ENCODE results near the gene NEK7.

DNA sequence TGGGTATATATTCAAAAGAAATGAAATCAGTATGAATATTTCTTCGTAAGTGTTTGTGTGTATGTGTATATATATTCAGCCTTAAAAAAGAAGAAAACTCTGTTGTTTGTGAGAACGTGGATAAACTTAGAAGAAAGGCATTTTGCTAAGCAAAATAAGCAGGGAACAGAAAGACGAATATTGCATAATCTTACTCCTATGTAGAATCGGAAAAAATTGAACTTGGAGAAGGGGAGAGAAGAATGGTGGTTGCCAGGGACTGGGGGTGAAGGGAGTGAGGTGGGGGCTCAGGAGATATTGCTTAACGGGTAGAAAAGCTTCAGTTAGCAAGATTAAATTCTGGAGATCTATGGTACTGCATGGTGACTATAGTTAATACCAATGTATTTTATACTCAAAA, 40.3 kb upstream of the NEK7 start:
- TF ChIP-seq, protein P1, sequence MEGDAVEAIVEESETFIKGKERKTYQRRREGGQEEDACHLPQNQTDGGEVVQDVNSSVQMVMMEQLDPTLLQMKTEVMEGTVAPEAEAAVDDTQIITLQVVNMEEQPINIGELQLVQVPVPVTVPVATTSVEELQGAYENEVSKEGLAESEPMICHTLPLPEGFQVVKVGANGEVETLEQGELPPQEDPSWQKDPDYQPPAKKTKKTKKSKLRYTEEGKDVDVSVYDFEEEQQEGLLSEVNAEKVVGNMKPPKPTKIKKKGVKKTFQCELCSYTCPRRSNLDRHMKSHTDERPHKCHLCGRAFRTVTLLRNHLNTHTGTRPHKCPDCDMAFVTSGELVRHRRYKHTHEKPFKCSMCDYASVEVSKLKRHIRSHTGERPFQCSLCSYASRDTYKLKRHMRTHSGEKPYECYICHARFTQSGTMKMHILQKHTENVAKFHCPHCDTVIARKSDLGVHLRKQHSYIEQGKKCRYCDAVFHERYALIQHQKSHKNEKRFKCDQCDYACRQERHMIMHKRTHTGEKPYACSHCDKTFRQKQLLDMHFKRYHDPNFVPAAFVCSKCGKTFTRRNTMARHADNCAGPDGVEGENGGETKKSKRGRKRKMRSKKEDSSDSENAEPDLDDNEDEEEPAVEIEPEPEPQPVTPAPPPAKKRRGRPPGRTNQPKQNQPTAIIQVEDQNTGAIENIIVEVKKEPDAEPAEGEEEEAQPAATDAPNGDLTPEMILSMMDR (IDR thresholded peaks at IDR 0.05): no peak
- TF ChIP-seq EZH2 (IDR thresholded peaks at IDR 0.05): no peak
